ENCODE measurements around the gene FXYD2.

GRCh38 chr11:117824571-117825537, at the start of gene FXYD2:
- no peak for TF ChIP-seq TARDBP (IDR thresholded peaks at IDR 0.05)
- TF ChIP-seq PKNOX1 (IDR thresholded peaks at IDR 0.05), result no peak
- no peak for TF ChIP-seq FOXM1 (IDR thresholded peaks at IDR 0.05; ENCODE audit: borderline replicate concordance)
- no peak for TF ChIP-seq NFRKB (IDR thresholded peaks at IDR 0.05)
